NCI-H2171 treated with DMSO at 0.1 percent for 48 hours (cell line): Measurements from ENCODE around the gene CDON.

Experiments
- DNase-seq: peaks from one replicate; lab custom pipeline; 2025; lab: John Stamatoyannopoulos, UW

The CDON gene

DNA sequence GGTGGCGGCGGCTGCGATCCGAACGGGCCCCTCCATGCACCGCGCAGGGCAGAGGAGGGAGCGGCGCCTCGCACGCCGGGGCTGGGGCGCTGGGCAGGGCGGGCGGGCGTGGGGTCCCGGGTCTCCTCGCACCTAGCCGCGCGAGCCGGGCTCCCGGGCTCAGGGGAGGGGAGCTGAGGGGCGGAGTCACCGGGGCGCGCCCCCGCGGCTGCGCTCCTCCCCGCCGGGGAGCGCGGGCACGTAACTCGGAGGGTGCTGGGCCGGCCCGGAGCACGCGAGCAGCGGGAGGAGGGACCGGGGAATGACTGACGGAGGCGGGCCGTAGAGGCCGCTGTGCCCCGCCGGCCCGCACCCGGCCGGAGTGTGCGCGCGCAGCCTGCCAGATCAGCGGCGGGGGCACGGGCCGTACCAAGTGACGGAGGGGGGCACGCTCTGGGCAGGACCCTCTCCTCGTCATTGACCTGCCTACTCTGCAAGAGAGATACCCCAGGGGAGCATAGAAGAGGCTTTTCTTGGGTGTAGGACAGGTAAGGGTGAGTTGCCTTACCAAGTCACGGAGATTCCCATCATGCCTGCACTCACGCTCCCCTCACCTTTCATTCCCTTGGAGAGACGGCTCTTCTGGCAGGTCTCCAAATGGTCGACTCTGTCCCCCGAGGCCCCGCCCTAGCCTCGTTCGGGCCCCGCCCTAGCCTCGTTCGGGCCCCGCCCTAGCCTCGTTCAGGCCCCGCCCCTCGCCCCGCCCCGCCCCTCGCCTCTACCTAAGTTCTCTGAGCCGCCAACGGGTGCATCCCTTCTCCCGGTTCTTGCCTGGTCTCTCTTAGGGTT, at the start of gene CDON:
CDON (minus strand) TSS at position 188 of the 828 bp plus-strand sequence. CDS start 39,390 bp downstream, outside the sequence.
- peak; percentile 79 for DNase-seq

- no peak for DNase-seq
Observed at GRCh38 chr11:126111458-126112116, 48.9 kb upstream of the CDON start.

DNA sequence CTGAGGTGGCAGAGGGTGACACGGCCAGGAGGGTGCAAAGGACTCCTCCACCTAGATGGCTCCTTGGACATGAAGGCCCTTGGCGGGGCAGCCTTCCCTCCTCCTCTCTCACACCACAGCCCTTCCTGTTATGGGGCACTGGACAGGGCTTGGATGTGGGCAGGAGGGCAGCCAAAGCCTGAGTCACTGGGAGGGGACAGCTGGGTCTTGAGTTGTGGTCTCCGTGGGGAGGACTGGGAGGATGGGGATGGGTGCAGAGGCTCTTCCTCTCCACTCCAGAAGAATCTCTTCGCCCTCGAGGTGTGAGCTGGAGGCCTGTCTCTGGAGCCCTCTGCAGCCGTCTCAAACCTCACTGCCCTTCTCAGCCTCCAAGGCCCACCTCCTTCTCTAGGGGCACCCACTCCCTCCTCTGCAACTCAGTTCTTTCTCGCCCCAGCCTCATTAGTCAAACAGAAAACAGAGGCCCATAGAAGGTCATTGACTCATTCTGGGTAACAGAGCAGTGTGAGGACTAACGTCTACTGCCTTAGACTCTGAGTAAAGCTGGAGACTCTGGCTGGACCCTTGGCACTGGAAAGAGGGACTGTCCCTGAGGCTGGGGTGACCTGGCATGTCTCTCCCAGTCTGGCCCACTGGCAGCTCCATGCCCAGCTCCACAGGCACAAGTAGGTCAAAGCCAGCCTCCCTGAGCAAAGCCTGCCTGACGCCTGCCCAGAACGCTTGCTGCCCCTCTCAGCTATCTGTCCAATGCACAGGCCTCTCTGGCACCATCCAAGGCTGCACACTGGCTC, 47.5 kb upstream of the CDON start:
- no peak for DNase-seq

- DNase-seq: no peak
Observed at GRCh38 chr11:126106594-126107328, 44.1 kb upstream of the CDON start.

- no peak for DNase-seq
Observed at GRCh38 chr11:126105748-126106080, 43.0 kb upstream of the CDON start.

DNA sequence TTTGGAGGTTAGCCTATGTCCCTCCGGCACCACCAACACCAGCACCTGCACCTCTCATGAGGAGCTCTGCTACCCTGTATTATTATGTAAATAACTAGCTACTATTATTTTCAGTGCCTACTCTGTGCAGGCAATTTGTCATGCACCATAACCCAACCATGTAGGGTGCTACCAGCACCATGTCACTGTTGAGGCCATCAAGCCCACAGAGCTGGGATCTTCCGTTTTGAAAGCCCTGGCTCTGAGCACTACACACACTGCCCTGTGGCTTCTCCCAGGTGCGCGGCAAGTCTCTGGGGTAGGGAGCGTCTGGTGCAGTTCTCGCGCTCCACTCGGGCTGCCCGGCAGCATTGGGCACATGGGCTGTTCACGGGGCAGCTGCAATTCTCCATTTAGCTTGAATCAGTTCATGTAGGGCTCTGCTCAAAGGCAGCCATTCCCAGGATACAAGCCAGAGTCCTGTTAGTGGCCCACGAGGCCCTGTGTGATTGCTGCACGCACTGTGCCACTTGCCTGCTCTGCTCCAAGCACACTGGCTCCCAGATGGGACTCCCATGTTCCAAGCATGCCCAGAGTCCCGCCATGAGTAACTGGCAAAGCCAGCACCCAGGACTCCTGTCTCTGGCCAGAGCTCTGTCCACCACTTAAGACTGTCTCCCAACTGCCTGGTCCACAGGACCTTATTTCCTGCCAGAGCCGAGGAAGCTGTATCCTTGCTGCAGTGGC, 42.5 kb upstream of the CDON start:
- no peak for DNase-seq

DNA sequence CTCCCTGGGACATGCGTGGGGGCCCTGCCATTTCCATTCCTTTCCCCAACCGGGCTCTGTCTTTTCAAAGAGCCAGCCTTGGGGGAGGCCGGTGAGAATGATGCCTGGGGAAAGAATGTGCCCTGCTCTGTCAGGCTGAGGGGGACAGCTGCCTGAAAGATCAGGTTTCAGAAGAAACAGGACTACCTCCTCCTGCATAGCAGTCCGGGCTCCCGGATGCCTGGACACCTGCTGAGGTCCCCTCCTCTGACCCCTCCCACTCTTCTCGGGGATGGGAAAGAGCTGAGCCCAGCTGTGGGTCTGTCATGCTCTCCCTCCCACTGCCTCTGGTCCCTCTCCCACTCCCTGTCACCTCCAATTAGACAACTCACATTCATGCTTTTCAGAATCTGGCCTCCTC, 41.8 kb upstream of the CDON start:
- DNase-seq: peak; percentile 62

DNA sequence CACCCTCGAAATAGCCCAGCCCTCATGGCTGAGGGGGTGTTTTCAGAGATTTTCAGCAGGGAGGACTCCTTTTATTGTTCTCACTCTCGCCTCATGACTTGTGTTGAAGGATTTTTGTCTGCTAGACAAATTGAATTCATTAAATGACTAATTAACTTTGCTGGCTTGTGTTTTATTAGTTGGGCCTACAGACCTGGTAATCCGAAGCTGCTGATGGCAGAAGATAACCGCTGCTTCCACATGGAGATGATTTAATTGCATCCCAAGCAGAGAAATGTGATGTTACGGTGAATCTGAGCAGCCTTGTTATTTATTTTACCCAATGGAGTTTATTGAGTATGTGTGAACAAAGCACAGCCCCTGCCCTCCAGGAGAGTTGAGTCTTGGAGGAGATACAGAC, 40.5 kb upstream of the CDON start:
- DNase-seq: no peak

DNA sequence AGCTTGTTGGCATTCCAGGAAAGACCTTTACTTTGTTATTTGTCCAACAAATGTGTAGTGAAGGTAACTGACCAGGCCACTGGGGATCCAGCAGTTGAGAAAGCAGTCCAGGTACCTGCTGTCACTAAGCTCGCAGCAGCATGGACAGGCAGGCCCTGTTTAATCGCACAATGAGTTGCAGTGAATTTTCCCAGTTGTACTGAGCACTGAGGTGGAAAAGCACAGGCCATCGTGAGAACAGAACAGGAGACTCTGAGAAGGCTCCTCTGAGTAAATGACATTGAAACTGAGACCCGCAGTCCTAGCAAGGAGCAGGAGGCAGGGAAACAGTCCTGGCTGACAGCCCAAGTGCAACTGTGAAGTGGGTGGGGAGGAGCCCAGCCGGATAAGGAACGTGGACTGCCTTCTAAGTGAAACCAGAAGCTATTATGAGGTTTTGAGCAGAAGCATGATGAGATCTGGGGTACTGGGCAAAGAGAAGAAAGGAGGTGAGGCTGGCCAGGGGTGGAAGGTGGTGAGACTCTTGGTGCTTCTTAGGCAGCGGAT, 39.8 kb upstream of the CDON start:
- DNase-seq: peak; percentile 73

DNA sequence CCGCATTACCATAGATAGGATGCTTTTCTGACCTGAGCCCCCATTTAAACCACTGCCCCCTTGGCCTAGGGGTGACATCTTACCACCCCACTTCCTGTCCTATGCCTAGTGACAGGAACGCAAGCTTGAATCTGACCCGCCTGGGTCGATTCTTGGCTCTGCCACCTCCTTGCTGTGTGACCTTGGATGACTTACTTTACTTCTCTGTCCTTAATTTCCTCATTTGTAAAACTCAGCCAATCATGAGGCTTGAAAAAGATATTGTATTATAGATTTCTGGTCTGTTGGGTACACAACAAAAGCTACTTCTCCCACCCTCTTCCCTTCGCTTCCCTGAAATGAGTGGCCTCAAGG, 39.2 kb upstream of the CDON start:
- DNase-seq: no peak

GRCh38 chr11:126101251-126101929, 38.7 kb upstream of the CDON start:
- no peak for DNase-seq

DNA sequence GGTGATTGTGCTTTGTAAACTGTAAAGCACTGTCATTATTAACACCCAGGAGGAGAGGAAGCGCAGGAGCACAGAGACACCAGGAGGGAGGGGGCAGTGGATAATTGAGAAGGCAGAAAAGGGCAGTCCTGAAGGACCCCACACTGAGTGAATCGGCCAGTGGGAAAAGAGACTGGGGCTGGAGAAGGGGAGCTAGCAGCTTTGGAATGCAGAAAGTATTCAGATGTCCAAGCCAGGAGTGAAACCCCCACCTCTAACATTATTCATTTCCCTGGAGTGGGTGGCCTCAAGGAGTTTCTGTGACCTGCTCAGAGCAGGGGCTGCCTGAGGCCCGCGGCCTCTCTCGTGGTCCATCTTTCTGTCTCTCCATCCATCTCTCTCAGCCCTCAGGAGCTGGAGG, 38.0 kb upstream of the CDON start:
- no peak for DNase-seq

GRCh38 chr11:126098204-126098769, 35.6 kb upstream of the CDON start:
- no peak for DNase-seq

GRCh38 chr11:126095745-126096144, 33.1 kb upstream of the CDON start:
- no peak for DNase-seq

DNA sequence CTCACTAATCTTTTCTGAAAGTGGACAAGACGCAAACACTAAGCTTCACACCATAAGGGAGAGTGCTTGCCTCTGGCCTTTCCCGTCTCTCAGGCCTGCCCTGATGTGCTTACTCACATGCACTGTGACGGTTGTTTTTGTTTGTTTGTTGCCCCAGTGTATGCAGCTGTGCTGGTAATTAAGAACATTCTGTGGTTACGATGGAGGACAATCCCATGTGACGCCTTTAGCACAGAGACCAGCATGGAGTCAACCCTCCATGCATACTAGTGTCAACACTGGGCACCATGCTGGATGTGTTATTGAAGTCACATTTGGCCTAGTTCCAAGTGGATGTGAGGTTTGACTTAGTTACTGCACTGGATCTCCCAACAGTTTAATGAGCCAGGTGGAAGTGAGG, 27.8 kb upstream of the CDON start:
- DNase-seq: no peak

DNA sequence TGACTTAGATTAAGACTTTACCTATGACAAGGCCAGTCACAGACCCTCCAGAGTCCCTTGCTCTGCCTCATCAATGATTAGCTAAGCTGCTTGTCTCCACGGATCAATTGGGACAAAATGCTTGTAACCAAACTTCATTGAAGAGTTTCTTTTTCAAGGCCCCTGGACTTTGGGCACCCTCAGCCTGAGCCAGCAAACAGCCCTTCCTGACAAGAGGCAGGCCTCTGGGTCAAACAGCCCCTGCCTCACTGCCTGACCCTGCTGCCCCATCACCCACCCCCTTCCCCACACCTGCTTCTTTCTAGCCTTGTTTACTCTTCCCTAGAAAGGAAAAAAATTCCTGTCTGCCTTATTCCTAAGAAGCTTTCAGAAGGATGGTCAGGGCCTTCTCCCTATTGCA, 26.3 kb upstream of the CDON start:
- DNase-seq: no peak

DNA sequence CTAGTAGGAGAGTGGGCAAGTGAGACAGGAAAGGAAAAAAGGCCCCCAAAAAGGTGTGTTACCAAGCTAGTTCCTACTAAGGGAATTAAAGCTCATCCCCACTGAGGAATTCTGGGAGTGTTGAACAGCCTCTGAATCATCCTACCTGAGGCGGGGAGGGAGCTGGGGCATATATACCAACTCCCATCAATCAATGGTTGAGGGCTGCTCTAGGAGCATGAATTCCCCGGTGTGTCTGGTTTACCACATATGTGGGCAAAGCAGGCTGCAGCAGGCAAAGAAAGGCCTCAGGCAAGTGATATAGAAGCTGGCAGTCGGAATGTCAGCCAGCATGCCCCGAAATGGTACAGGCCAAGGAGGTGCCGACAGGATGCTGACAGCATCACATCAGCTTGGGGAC, 23.6 kb upstream of the CDON start:
- no peak for DNase-seq

DNA sequence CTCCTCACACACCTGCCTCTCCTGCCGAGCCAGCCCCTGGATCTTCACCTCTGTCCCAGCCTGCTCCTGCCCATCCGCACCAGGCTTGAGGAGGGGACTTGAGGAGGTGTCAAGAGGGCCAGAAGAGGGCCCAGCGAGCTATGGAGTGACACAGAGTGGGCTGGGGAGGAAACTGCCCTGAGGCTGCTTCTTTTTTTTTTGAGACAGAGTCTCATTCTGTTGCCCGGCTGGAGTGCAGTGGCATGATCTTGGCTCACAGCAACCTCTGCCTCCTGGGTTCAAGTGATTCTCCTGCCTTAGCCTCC, 21.9 kb upstream of the CDON start:
- DNase-seq: no peak

- DNase-seq: no peak
Observed at GRCh38 chr11:126083829-126084607, 21.4 kb upstream of the CDON start.
